Parathyroid adenoma (tissue), 2 donors: ENCODE measurements around the gene SLC7A11.

ENCODE experiments used
- H2AFZ ChIP-seq: fragments of 300-600 bp; sonication (generic); one replicate; pipeline ENCODE4 v1.7.0; 2017; ENCODE audit warnings: antibody characterized with exemption, mild to moderate bottlenecking
- H3K27ac ChIP-seq: fragments of 300-600 bp; sonication (generic); one replicate; pipeline ENCODE4 v1.7.0; 2017
- H3K27me3 ChIP-seq: fragments of 300-600 bp; sonication (generic); one replicate; pipeline ENCODE4 v1.7.0; 2017; ENCODE audit warnings: low read length; ENCODE audit not compliant: control insufficient read depth, insufficient read depth
- H3K36me3 ChIP-seq: fragments of 300-600 bp; sonication (generic); one replicate; pipeline ENCODE4 v1.7.0; 2017; ENCODE audit warnings: low read length; ENCODE audit not compliant: control insufficient read depth, insufficient read depth
- H3K4me1 ChIP-seq: fragments of 300-600 bp; sonication (generic); one replicate; pipeline ENCODE4 v1.7.0; 2017; ENCODE audit warnings: control low read depth
- H3K4me2 ChIP-seq: fragments of 300-600 bp; sonication (generic); one replicate; pipeline ENCODE4 v1.7.0; 2017; ENCODE audit warnings: low read length
- H3K4me3 ChIP-seq: fragments of 300-600 bp; sonication (generic); one replicate; pipeline ENCODE4 v1.7.0; 2017; ENCODE audit warnings: low read depth, low read length
- H3K79me2 ChIP-seq: fragments of 300-600 bp; sonication (generic); one replicate; pipeline ENCODE4 v1.7.0; 2017; ENCODE audit warnings: control low read depth
- H3K9ac ChIP-seq: fragments of 300-600 bp; sonication (generic); one replicate; pipeline ENCODE4 v1.7.0; 2017; ENCODE audit warnings: mild to moderate bottlenecking
- H3K9me3 ChIP-seq: fragments of 300-600 bp; sonication (generic); one replicate; pipeline ENCODE4 v1.7.0; 2017; ENCODE audit warnings: low read length; ENCODE audit not compliant: control insufficient read depth
- TF ChIP-seq, protein P1 (sequence below): fragments of 300-600 bp; sonication (generic); IDR thresholded peaks from one replicate; pipeline ENCODE4 v1.7.0; 2017; ENCODE audit warnings: antibody characterized with exemption, mild to moderate bottlenecking
- donor health status: primary hyperparathyroidism.

SLC7A11 gene

DNA sequence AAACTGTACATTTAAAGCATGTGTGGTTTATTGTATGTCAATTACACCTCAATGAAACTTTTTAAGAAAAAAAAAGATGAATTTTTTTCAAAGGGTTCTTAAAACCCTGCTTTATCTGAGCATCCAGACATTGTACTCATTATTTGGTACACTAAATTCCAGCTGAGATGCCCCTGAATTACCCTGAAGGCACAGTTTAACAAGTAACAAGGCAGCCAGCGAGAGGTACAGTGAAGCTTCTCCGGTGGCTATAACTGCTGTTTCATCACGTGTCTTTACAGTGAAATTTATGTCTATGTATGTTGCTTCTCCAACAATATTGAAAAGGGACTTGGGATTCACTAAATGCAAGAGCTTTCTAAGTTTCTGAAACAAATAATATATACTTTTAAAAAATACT, 15.8 kb downstream of the SLC7A11 start:
- TF ChIP-seq, protein P1, sequence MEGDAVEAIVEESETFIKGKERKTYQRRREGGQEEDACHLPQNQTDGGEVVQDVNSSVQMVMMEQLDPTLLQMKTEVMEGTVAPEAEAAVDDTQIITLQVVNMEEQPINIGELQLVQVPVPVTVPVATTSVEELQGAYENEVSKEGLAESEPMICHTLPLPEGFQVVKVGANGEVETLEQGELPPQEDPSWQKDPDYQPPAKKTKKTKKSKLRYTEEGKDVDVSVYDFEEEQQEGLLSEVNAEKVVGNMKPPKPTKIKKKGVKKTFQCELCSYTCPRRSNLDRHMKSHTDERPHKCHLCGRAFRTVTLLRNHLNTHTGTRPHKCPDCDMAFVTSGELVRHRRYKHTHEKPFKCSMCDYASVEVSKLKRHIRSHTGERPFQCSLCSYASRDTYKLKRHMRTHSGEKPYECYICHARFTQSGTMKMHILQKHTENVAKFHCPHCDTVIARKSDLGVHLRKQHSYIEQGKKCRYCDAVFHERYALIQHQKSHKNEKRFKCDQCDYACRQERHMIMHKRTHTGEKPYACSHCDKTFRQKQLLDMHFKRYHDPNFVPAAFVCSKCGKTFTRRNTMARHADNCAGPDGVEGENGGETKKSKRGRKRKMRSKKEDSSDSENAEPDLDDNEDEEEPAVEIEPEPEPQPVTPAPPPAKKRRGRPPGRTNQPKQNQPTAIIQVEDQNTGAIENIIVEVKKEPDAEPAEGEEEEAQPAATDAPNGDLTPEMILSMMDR, result no peak
- Histone ChIP-seq H3K4me1 (no peaks in the 10 kb centered on the region), H3K79me2 (no peaks in the 10 kb centered on the region), H3K27ac (no peak overlapping the region), H3K27me3 (no peaks in the 10 kb centered on the region), H3K36me3 (no peaks in the 10 kb centered on the region), H2AFZ (no peak overlapping the region), H3K9me3 (no peaks in the 10 kb centered on the region), H3K4me3 (no peak overlapping the region), H3K9ac (no peak overlapping the region), H3K4me2 (no peak overlapping the region)

DNA sequence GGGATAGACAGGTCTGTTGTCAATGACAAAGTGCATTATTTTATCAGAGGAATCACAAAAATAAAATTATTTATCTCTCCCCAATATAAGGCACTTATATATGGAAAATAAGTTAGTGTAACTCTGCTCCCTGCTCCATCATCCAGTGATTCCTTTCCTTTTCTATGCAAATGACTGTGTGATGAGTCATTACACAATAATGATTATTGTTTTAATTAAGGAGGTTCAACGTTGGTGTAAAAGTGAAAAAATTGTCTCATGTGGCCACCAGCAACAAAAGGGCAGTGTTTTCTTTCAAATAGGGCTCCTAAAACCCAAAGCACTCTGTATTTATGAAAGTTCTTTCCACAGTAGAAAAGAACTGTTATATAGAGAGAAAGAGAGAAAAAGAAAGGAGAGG, 16.7 kb downstream of the SLC7A11 start:
- Histone ChIP-seq H3K9me3 (no peaks in the 10 kb centered on the region), H3K36me3 (no peaks in the 10 kb centered on the region), H3K4me3 (no peak overlapping the region), H3K9ac (no peak overlapping the region), H3K27ac (no peak overlapping the region), H3K79me2 (no peaks in the 10 kb centered on the region), H3K4me2 (no peak overlapping the region), H2AFZ (no peak overlapping the region), H3K4me1 (no peaks in the 10 kb centered on the region), H3K27me3 (no peaks in the 10 kb centered on the region)
- TF ChIP-seq, protein P1, result no peak

DNA sequence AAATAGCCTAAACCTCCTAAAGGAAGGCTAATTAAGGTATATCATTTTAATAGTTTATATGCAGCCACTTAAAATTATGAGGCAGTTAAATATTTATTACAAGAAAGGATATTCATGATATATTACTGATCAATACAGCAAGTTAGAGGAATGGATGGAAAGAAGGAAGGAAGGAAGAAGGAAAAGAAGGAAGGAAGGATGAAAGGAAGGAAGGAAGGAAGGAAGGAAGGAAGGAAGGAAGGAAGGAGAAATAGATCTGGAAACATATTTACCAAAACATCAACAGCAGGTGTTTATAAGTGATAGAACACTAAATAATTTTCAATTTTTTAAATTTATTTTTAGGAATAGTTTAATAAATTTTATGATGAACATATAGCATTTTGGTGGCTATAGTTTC, 17.5 kb downstream of the SLC7A11 start:
- H3K27me3 ChIP-seq, result no peaks in the 10 kb centered on the region
- no peak overlapping the region for H3K9ac ChIP-seq
- H3K4me2 ChIP-seq, result no peak overlapping the region
- H3K4me1 ChIP-seq, result no peaks in the 10 kb centered on the region
- no peak overlapping the region for H2AFZ ChIP-seq
- H3K36me3 ChIP-seq, result no peaks in the 10 kb centered on the region
- TF ChIP-seq, protein P1, result no peak
- H3K9me3 ChIP-seq, result no peaks in the 10 kb centered on the region
- H3K27ac ChIP-seq, result no peak overlapping the region
- H3K79me2 ChIP-seq, result no peaks in the 10 kb centered on the region
- no peak overlapping the region for H3K4me3 ChIP-seq

DNA sequence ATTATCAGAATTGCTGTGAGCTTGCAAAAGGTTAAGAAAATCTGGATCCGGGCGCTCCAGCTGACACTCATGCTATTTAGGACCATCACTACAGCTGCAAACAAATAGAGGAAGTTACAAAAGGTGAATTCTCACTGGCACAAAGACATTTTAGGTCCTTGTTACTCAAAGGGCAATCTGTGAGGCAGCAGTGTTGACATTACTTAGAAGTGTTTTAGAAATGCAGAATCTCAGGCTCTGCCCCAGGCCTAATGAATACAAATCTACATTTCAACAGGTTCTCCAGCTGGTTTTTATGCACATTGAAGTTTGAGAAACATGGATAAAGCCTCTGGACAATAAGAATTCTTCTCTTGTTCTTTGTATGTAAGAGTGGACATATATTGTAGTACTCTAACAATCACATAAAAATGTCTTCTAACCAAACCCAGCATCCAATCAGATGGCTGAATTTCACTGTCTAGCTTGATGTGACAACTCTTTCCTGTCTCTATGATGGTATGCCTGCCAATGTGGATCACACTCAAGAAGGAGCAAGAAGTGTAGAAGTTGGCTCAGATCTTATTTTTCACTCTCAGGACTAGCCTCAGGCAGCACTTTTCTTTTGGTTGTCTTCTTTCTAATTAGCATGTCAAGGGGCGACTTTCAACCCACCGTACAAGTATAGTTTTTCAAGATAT, 18.8 kb downstream of the SLC7A11 start:
- no peaks in the 10 kb centered on the region for H3K27me3 ChIP-seq
- H3K36me3 ChIP-seq, result no peaks in the 10 kb centered on the region
- no peak overlapping the region for H3K4me3 ChIP-seq
- no peaks in the 10 kb centered on the region for H3K4me1 ChIP-seq
- no peak overlapping the region for H2AFZ ChIP-seq
- TF ChIP-seq, protein P1, result no peak
- H3K9ac ChIP-seq, result no peak overlapping the region
- no peak overlapping the region for H3K4me2 ChIP-seq
- no peaks in the 10 kb centered on the region for H3K79me2 ChIP-seq
- no peaks in the 10 kb centered on the region for H3K9me3 ChIP-seq
- no peak overlapping the region for H3K27ac ChIP-seq

DNA sequence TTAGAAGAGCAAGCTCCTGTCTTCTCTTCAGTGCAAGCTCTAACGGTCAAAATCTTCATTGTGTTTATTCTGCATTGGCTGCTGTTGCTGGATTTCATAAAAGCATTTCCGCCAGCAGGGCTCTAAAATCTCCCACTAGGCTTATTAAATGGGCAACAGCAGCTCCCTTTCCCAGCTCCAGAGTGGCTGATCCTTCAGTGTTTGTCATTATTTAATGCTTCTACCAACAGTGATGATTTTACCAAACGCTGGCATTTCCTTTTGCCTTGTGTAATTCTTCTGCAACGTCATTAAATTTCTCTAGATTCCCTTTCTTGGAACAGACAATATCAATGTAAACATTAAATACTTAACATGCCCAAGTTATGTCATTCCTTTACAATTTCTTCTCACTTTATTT, 20.1 kb downstream of the SLC7A11 start:
- TF ChIP-seq, protein P1, result no peak
- H3K4me1 ChIP-seq, result no peaks in the 10 kb centered on the region
- H3K36me3 ChIP-seq, result no peaks in the 10 kb centered on the region
- H3K9ac ChIP-seq, result no peak overlapping the region
- no peaks in the 10 kb centered on the region for H3K27me3 ChIP-seq
- no peaks in the 10 kb centered on the region for H3K79me2 ChIP-seq
- H3K4me3 ChIP-seq, result no peak overlapping the region
- no peak overlapping the region for H3K27ac ChIP-seq
- no peaks in the 10 kb centered on the region for H3K9me3 ChIP-seq
- no peak overlapping the region for H3K4me2 ChIP-seq
- no peak overlapping the region for H2AFZ ChIP-seq
